SU-DHL-6 (cell line): ENCODE results near the gene STRBP.

Source experiments
- EZH2phosphoT487 ChIP-seq: fragments of 200-600 bp; sonication (generic), shearing (Covaris generic); conservative IDR thresholded peaks from 2 replicates; pipeline ENCODE4 v1.6.1; 2018; ENCODE audit warnings: mild to moderate bottlenecking, antibody characterized with exemption, low read length, moderate library complexity, mixed read lengths
- TF ChIP-seq, protein P1 (sequence below): fragments of 200-600 bp; sonication (generic); IDR thresholded peaks from one replicate; pipeline ENCODE4 v1.5.1; 2017; ENCODE audit warnings: antibody characterized with exemption, mild to moderate bottlenecking, low read length, moderate library complexity; ENCODE audit not compliant: insufficient read depth, poor library complexity, severe bottlenecking

GRCh38 chr9:123248630-123249029, 19.8 kb downstream of the STRBP start:
- TF ChIP-seq, protein P1, sequence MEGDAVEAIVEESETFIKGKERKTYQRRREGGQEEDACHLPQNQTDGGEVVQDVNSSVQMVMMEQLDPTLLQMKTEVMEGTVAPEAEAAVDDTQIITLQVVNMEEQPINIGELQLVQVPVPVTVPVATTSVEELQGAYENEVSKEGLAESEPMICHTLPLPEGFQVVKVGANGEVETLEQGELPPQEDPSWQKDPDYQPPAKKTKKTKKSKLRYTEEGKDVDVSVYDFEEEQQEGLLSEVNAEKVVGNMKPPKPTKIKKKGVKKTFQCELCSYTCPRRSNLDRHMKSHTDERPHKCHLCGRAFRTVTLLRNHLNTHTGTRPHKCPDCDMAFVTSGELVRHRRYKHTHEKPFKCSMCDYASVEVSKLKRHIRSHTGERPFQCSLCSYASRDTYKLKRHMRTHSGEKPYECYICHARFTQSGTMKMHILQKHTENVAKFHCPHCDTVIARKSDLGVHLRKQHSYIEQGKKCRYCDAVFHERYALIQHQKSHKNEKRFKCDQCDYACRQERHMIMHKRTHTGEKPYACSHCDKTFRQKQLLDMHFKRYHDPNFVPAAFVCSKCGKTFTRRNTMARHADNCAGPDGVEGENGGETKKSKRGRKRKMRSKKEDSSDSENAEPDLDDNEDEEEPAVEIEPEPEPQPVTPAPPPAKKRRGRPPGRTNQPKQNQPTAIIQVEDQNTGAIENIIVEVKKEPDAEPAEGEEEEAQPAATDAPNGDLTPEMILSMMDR: no peak
- no peak for TF ChIP-seq EZH2phosphoT487
